Measurements from ENCODE around the gene C2CD2. TPM values are rescaled to one million over a fixed set of nuclear protein-coding genes. Genes with fewer than 3 reads are reported as not detected.

Gene C2CD2
- polyA plus RNA-seq, 1 donor (not counting 4 experiments of a cell fraction or from before 2014, with no cell fraction given) = 39.9 TPM

DNA sequence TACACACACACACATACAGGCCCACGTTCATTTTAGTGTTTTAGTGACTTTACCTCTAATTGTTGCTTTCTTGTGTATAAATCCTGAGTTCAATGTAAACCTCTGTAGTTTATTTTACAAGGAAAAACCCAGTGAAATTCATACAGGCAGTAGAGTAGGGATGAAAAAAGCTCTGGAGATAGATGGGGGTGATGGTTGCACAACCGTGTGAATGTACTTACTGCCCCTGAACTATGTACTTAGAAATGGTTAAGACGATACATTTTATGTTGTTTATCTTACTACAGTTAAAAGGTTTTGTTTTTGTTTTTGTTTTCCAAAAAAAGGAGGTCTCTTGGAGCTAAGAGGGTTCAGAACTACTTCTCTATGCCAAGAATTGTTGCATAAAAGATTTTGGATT is 45.0 kb downstream of the C2CD2 start:
- Histone ChIP-seq H3K36me3 (ENCODE audit: control insufficient read depth in 2 of 2, extremely low read depth in 1 of 2, insufficient read depth in 2 of 2, low read length in 2 of 2) (peaks cover 14 to 35% of the 10 kb centered on the region in 2 experiments), H4K20me1 (ENCODE audit: control insufficient read depth, extremely low read depth, insufficient read depth, low read length) (no peaks in the 10 kb centered on the region), H3K4me2 (ENCODE audit: control insufficient read depth, extremely low read depth, insufficient read depth, low read depth, low read length) (no peak overlapping the region), H3K27ac (ENCODE audit: control insufficient read depth, insufficient read depth, low read length) (no peak overlapping the region), H3K27me3 (ENCODE audit: control insufficient read depth, extremely low read depth, insufficient read depth, low read length) (no peaks in the 10 kb centered on the region), H3K79me2 (ENCODE audit: control insufficient read depth, insufficient read depth, low read length) (no peaks in the 10 kb centered on the region), H2AFZ (ENCODE audit: control insufficient read depth, low read length) (no peak overlapping the region), H3K9me1 (ENCODE audit: control insufficient read depth, extremely low read depth, insufficient read depth, low read length) (no peaks in the 10 kb centered on the region), H3K9ac (ENCODE audit: control insufficient read depth, extremely low read depth, insufficient read depth, low read length) (no peak overlapping the region), H3K9me3 (ENCODE audit: control insufficient read depth, low read depth, low read length) (no peaks in the 10 kb centered on the region), H3K4me1 (ENCODE audit: control insufficient read depth, extremely low read depth, insufficient read depth, low read length) (no peaks in the 10 kb centered on the region), H3K4me3 (ENCODE audit: control insufficient read depth in 2 of 3, extremely low read depth in 1 of 3, insufficient read depth in 2 of 3, low read depth in 1 of 3, low read length in 3 of 3) (no peak overlapping the region)
- FAIRE-seq = no peak
- dilution Hi-C loops (cut with MboI; ENCODE audit: extremely low pct_ligation_motif_present, low sequenced_read_pairs) = no loop called here
- TF ChIP-seq CTCF (optimal IDR thresholded peaks at IDR 0.05 in 1 of 3, IDR thresholded peaks at IDR 0.05 in 1 of 3, conservative IDR thresholded peaks at IDR 0.05 in 1 of 3; ENCODE audit: extremely low read depth in 1 of 3, insufficient read depth in 2 of 3, low read length in 3 of 3) (no peak), EZH2 (IDR thresholded peaks at IDR 0.05; ENCODE audit: low read length) (no peak)
- no peak for DNase-seq (ENCODE audit: low read depth, low spot score)

DNA sequence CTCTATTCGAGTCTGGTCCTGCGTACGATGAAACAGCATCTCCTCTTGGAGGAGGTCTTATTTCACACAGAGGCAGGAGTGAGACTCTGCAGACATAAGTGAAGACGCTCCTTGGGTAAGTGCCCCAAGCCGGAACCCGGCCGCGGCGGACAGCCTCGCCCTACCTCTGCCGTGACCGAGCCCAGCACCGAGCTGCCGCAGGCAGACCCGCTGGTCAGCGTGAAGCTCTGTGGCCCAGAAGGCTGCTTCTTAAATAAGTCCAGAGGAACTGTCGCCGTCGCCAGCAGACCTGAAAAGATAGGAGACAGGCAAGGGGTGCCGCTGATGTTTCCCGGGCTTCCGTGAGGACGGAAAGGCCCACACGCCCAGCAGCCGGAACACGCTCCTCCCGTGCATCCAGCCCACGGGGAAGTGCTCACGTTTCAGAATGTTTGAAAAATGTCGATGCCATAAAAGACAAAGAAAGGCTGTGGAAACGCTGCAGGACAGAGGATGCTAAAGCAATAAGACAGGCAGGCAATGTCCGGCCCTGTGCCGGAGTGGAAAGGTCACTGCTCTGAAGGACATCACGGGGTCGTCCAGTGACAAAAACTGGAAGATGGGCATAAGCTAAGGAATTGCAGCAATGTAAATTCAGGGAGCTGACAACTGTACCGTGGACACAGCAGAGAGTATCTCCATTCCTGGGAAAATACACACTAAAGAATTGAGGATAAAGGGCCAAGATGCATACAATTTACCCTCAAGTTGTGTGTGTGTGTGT is 46.1 kb downstream of the C2CD2 start:
- Histone ChIP-seq H3K27ac (ENCODE audit: control insufficient read depth, insufficient read depth, low read length) (no peak overlapping the region), H3K79me2 (ENCODE audit: control insufficient read depth, insufficient read depth, low read length) (no peaks in the 10 kb centered on the region), H3K36me3 (ENCODE audit: control insufficient read depth in 2 of 2, extremely low read depth in 1 of 2, insufficient read depth in 2 of 2, low read length in 2 of 2) (peaks cover 6 to 35% of the 10 kb centered on the region in 2 experiments), H3K27me3 (ENCODE audit: control insufficient read depth, extremely low read depth, insufficient read depth, low read length) (no peaks in the 10 kb centered on the region), H3K4me2 (ENCODE audit: control insufficient read depth, extremely low read depth, insufficient read depth, low read depth, low read length) (no peak overlapping the region), H2AFZ (ENCODE audit: control insufficient read depth, low read length) (no peak overlapping the region), H3K9me3 (ENCODE audit: control insufficient read depth, low read depth, low read length) (no peaks in the 10 kb centered on the region), H3K4me1 (ENCODE audit: control insufficient read depth, extremely low read depth, insufficient read depth, low read length) (no peaks in the 10 kb centered on the region), H3K4me3 (ENCODE audit: control insufficient read depth in 2 of 3, extremely low read depth in 1 of 3, insufficient read depth in 2 of 3, low read depth in 1 of 3, low read length in 3 of 3) (no peak overlapping the region), H4K20me1 (ENCODE audit: control insufficient read depth, extremely low read depth, insufficient read depth, low read length) (no peaks in the 10 kb centered on the region), H3K9ac (ENCODE audit: control insufficient read depth, extremely low read depth, insufficient read depth, low read length) (no peak overlapping the region), H3K9me1 (ENCODE audit: control insufficient read depth, extremely low read depth, insufficient read depth, low read length) (no peaks in the 10 kb centered on the region)
- DNase-seq (ENCODE audit: low read depth, low spot score) = no peak
- TF ChIP-seq CTCF (optimal IDR thresholded peaks at IDR 0.05 in 1 of 3, IDR thresholded peaks at IDR 0.05 in 1 of 3, conservative IDR thresholded peaks at IDR 0.05 in 1 of 3; ENCODE audit: extremely low read depth in 1 of 3, insufficient read depth in 2 of 3, low read length in 3 of 3) (no peak), EZH2 (IDR thresholded peaks at IDR 0.05; ENCODE audit: low read length) (no peak)
- dilution Hi-C loops (cut with MboI; ENCODE audit: extremely low pct_ligation_motif_present, low sequenced_read_pairs) = no loop called here
- no peak for FAIRE-seq
